Activated T-cell treated with anti-CD3 and anti-CD28 coated beads for 48 hours (primary cell): ENCODE data around the gene SMAD9.
"Not testable (repeated sequence)": the region's sequence is repeated elsewhere in the genome, so short reads cannot be mapped to it uniquely, and the experiment has no call there.

ENCODE experiments used
- DNase-seq: peaks from one replicate; pipeline ENCODE4 v3.0.0-alpha.2; 2020; ENCODE audit warnings: low read depth

SMAD9 gene

DNA sequence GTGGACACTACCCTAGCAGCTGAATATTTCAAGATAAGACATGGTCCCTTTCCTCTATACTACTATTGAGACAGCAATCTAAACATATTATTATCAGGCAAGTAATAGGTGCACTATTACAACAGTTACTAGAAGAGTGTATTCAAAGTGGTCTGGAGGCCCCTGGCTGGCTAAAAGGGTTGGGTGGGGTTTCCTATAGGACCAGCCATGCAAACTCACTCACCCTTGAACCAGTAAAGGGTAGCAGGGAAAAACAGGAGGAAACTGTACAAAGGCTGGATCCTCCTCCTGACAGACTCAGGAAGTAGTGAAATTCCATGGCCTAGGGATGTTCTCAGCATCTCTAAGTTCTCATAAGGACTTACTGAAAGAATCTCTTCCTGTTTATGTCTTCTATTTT is 7.7 kb downstream of the SMAD9 start:
- DNase-seq, result no peak

DNA sequence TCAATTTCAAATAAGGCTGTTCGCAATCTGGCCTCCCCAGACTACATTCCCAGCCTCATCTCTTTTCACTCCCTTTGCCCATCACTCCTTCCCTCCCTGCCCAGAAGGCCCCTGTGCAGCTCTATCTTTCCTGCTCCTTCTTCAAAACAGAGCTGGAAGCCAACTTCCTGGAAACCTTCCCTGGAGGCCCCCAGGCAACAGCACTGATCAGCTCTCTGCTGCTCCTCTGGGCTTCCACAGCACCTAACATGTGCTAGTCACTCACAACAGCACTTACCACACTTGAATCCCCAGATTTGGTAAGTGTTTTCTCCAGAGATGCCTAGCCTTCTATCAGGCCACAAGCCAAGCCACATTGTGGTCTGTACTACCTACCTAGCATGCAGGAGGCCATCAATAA is 9.5 kb downstream of the SMAD9 start:
- DNase-seq, result no peak

DNA sequence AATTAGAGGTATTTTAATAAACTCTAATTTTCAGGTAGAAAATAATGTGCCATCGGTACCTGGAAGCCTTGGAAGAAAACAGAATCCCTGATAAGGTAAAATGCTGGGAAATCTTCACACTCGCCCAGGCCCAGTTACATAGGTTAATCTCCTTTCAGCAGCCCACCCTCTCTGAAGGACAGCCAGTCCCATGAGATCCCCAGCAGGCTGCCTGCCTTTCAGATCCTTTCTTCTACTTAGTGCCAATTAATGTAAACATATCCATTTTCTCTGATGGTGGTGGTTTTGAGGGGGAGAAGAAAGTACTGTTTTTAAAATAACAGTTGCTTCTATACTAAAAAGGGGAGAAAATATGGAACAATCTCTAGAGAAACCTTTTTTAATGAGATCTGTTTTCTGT is 12.2 kb downstream of the SMAD9 start:
- DNase-seq, result no peak

DNA sequence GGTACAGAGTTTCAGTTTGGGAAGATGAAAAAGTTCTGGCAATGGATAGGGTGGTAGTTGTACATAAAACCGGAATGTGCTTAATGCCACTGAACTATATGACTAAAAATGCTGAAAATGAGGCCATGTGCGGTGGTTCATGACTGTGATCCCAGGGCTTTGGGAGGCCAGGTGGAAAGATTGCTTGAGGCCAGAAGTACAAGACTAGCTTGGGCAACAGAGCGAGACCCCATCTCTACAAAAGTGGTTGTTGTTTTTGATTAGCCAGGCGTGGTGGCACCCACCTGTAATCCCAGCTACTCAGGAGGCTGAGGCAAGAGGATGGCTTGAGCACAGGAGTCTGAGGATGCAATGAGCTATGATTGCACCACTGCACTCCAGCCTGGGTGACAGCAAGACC is 12.8 kb downstream of the SMAD9 start:
- no peak for DNase-seq

DNA sequence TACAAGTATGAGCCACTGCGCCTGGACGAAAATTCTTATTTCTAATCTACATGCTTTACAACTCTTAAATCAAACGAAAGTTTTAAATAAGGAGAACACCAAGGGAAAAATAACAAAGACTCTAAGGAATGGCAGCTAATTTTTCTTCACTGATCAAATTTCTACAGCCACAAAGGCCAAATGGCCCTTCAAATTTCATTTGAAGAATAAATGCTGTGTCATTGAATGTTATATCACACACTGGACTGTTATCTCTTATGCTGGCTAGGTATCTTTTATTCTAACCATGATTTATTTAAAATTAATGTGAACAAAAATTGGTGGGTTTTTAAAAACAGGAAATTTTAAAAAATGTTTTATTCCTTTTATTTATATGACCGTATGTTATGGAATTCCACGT is 14.1 kb downstream of the SMAD9 start:
- DNase-seq, result no peak

DNA sequence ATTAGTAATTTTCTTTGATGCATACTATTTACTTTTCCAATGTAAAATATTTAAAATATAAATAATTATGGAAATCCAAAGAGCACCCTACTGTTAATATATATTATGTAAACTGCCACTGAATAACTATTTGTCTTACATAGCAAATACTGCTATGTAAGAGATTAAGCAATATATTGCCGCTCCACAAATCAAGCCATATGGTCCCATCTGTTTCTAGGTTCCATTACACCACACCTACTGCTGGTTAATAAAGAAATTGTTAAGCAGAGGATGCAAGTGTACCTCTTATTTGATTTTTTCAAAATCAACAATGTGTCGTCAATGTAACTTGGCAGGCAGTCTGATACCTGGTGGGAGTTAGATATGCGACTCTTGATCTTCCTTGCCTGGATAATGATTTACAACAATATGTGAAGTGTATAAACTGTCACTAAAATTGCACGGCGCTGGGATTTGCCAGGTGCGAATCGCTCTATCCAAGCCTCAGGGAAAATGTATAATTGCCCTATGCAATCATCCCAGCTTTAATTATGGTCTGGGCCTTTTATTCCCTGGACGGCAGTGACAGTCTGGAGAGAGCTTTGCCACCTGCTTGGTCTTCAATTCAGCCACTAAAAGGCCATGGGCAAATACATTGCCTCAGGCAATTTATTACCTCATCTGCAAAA is 16.0 kb downstream of the SMAD9 start:
- DNase-seq, result no peak

DNA sequence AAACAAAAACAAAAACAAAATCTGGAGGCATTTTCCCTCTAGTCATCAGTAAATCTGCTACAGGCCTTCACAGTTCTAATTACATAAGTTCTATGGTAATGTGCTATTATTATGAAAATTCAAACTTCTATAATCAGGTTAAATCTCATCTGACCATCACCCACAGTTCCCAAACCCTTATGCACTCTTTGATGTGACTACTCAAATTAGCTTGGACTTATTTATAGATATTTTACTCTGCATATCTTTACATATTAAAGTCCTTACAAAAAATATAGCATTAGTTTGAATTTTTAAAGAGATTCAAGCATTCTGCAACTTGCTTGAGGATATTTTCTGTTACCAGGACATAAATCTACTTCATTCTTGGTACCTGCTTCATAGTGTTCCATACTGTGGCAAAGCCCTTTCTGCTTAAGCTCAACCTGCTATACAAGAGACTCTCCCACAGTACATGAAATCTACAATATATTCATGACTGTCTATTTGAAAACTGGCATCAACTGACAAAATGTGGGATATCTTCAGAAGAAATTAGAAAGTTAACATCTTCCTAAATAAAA is 22.9 kb downstream of the SMAD9 start:
- no peak for DNase-seq

DNA sequence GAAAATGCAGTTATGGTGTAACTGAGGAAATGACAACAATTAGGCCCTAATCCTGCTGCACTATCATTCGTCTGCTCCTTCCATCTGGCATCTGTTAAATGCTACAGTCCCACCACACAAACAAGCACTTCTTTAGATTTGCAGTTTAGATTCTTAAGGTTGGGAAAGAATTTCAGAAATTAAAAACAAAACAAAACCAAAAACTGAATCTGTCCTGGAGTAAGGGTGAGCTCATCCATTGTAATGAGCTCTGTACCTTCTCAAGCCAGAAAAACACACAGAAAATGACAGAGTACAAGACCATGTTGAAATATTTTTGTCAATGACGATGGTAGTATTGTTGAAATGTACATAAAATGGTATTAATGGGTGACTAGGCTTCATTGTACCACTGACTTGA is 28.3 kb downstream of the SMAD9 start:
- no peak for DNase-seq

DNA sequence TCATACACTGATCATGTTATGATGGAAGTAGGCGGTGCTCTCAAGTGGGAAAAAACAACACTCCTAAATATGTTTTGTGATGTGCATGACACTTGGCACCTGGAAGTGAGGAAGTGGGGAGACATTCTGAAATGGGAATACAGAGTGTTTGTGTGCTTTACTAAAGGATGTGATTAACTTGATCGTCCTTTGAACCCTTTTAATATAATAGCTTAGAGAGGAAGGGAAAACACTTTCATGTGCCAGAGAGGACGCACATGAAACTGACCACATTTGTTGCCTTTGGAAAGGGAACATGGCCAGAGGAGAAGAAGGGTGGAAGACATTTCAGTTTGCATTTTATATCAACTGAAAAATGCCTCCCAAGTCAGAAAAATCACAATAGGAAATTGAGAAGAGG is 31.4 kb downstream of the SMAD9 start:
- no peak for DNase-seq

DNA sequence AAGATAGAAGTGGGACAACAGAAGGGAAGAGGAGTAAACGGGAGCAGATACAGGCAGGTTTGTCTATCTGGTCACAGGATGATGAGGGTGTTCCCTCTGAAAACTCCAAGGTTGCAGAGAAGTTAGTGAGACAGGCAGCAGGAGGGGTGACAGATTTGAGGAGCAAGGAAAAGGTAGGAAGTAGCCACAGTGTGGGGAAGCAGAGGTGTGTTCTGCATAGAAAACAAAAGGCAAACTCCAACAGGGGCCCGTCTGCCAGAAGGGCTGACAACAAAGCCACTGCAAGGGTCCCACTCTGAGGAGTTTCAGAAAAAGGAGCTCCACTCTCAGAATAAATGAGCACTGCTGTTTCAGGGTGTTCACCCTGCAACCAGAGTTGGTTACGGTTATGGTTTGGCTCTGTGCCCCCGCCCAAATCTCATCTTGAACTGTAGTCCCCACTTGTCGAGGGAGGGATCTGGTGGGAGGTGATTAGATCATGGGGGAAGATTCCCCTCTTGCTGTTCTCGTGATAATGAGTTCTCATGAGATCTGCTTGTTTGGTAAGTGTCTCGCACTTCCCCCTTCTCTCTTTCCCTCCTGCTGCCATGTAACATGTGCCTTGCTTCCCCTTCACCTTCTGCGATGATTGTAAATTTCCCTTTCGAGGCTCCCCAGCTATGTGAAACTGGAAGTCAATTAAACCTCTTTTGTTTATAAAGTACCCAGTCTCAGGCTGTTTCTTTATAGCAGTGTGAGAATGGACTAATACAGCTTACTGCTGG is 32.1 kb downstream of the SMAD9 start:
- DNase-seq, result no peak

DNA sequence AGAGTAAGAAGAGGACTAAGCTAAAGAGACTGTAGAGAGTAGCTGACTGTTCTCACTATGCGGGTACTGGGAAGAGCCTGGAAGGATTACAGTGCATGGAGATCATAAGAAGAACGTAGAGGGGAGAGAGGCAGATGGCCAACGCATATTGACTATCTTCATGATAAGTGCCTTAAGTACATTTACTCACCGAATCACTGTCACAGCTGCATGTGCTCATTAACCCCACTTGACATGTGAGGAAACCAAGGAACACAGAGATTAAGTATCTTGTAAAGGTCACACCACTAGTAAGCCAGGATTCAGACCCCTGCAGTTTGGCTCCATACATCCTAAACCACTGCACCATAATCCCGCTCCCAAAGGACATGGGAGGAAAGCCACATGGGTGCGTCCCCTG is 34.1 kb downstream of the SMAD9 start:
- DNase-seq, result no peak

DNA sequence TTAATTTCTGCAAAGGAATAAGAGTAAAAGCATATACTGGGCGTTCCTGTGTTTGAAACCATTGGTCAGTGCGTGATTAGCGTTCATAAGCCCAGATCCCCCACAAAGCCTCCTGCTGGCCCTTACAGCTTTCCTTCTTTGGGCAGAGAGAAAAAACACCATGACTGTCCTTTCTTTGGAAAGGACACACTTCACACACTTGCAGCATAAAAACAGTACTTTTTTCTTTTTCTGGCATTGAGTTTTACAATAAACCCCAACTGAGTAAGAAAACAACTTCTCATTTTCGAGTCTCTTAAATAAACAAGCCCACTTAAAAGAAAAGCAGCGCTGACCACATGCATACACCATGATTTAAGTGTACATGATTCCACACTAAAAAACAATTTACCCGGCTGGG is 35.8 kb downstream of the SMAD9 start:
- DNase-seq, result no peak

DNA sequence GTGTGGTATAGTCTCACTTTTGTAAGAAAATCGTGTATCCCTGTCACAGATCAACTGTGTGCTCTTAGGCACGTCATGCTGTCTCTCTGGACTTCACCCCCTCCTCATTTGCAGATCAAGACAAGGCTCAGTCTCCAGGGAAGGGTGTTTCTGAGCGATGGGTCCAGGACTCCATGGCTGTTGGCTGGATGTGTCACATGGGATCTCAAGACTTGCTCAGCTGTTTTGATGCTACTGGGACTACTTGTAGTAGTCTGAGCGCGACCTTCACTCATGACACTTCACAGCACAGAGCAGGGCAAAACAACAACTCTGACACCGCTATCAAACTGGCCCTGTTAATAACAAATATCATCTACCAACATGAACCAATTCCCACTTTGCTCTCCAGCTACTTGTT is 36.2 kb downstream of the SMAD9 start:
- no peak for DNase-seq

DNA sequence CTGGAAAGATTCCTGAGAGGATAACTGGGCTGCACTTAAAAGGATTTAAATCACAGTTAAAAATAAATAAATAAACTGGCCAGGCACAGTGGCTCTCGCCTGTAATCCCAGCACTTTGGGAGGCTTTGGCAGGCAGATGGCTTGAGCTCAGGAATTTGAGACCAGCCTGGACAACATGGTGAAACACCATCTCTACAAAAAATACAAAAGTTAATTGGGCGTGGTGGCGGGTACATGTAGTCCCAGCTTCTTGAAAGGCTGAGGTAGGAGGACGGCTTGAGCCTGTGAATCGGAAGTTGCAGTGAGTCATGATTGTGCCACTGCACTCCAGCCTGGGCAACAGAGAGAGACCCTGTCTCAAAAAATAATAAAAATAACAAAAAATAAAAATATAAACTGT is 36.6 kb downstream of the SMAD9 start:
- not testable (repeated sequence) for DNase-seq

DNA sequence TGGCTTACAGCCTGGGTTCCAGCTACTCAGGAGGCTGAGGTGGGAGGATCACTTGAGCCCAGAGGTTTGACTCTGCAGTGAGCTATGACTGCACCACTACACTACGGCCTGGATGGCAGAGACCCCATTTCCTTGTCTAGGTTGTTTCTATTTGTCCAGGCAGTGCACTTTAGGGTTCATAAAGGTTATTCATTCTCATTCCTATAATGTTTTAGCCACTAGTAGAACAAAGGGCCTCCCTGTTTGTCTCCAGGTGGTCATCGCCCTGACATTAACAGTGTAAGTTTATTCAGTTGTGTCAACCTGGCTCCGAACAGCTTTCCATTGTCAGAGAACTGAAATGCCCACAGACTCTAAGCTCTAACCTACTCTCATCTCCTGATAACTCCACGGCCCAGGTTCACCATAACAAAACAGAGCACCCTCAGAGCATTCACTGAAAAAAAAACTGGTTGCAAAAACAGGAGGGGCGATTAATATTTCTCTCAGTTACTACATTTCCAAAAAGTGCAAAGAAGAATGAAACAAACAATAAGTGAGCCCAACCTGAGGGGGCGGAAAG is 37.1 kb downstream of the SMAD9 start:
- DNase-seq, result no peak

DNA sequence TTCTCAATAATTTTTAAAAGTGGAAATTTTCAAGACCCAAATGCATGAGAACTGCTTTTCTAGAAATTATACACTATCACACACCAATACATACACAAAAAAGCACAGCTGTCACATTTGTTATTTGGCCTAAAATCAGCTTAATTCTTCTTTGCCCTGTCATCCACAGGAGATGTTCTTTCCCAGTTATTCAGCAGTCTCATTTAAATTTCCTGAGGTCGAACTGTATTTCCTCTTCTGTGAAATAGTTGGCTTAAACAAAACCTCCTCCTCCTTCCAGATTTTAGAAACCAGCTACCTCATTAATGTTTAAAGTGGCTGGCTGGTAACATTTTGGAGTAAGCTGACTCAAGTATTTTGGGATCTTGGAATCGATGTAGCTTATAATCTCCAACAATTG is 39.1 kb downstream of the SMAD9 start:
- DNase-seq, result no peak

DNA sequence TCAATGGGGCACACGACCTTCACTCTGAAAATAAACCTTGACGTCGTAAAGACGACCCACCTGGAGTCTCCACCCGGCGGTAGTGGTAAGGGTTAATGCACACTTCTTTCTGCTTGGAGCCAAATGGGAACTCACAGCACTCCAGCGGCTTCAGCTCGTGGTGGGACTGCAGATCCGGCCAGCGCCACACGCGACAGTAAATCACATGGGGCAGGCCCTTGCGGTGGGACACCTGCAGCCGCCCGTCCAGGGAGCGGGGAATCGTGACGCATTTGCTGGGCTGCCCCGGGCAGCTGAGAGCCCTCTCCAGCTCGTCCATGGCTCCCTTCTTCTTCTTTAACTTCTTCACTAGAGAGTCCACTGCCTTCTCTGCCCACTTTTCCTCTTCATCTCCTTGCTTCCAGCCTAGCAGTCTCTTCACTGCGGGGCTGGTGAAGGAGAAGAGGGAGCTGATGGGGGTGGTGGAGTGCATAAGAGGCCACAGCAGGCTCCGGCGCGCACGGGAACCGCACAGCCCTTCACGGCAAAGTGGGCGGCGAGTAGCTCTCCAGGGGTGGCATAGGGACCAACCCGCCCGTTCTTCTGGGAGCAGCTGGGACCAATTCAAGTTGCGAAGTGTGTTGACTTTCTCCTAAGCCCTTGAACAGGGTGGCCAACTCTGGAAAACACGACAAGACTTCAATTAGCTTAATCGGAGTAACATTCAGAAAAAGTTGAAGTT is 40.7 kb downstream of the SMAD9 start:
- no peak for DNase-seq

DNA sequence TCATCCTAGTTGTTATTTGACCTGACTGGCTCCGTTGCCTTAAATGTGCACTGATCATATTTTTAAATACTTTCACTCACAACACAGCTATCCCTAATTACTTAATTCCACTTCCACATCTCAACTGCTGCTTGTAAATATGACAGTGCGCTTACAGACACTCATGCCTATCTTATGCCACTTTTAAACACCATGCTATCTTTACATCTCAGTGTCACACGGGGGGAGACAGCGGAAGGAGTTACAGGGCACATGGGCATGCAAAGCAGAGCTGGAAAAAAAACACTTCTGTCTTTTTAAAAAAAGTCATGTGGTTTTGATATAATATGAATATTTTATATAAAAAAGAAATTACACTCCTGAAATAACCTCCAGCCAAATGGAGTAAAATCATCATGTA is 44.1 kb downstream of the SMAD9 start:
- no peak for DNase-seq

DNA sequence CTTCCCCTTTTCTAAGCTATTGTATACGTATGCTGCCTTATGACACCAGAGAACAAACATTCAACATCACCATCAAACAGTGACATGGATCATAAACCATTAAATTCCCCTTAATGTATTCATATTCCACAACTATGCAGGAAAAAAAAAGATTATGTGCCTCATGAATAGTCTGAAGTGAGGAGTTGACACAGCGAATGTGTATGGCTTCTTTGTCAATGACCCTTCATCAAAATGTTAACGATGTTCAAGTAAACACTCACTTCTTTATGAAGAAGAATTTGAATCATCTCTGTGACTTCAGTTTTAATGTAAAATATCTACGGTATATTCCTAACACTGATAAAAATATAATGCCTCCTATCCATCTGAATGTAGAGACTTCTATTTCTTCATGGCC is 44.6 kb downstream of the SMAD9 start:
- no peak for DNase-seq

DNA sequence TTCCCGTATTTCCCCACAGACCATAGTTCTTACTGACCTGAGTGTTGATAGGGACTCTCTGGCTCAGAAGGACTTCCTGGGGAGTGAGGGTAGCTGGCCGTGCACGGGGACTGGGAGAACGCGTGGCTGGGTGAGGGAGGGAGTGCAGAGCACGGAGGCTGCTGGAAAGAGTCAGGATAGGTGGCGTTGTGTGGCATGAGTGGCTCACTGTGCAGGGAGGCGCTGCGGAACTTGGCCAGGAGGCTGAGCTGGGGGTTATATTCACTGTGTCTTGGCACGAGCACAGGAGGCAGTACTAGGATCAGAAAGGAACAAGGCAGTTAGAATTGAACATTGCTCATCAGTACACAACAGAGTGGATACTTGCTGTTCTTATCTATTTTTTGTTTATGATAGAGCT is 47.4 kb downstream of the SMAD9 start:
- no peak for DNase-seq

DNA sequence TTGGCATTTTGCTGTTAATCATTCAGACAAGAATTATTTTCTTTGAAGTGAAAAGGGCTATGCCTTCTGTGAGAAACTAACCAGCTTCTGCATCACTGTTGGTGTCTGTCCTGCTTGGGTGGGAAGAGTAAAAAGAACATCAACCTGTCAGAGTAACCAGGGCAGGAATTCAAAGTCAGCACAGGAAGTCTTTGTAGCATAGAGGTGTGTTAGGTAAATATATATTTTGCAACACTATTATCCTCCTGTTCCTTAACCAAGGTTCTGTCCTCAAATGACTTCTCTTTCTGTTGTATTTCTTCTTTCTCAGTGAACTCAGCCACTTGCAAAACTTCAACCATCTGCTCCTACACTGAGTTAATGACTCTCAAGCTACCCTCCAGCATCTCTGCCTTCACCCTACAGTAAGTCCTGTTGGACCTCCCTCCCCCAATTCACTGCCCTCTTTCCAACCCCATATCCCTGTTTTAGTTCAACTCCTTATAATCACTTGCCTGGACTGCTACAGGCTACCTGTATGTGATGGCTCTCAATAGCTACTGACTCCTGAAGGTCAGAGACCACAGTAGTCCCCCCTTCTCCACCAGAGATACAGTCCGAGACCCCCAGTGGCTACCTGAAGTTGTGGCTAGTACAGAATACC is 49.9 kb downstream of the SMAD9 start:
- no peak for DNase-seq

DNA sequence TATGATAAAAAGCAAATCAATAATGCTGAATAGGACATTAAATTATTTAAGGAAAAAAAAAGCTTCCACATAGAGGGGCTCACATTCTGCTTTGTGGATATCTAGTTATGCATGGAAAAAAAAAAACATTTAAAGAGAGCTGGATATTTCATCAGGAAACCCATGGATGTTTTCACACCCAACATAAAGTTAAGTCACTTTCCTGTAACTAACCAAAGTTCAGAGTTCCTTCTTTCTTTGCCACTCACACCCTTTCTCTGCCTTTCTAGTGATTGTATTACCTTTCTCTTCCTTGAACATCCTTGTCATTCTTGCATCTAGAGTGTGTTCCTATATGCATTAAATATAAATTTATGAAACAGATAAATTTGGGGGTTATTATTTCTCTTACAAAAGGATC is 53.8 kb downstream of the SMAD9 start:
- DNase-seq, result no peak
